GM23248 (cell line): ENCODE measurements around the gene ELOVL7. TPM values are rescaled to one million over a fixed set of nuclear protein-coding genes. Genes with fewer than 3 reads are reported as not detected.

Source experiments
- DNase-seq: peaks from one replicate; pipeline ENCODE4 v3.0.0-alpha.2; 2015
- H2AFZ ChIP-seq: fragments of 200-600 bp; sonication (generic); 2 replicates; pipeline ENCODE4 v1.6.1; 2016; ENCODE audit warnings: antibody characterized with exemption
- H3F3A ChIP-seq: fragments of 200-600 bp; sonication (generic); 2 replicates; pipeline ENCODE4 v1.6.1; 2016; ENCODE audit warnings: mild to moderate bottlenecking, antibody characterized with exemption, mixed run types; ENCODE audit not compliant: insufficient read depth
- H3K27ac ChIP-seq: fragments of 200-600 bp; sonication (generic); 2 replicates; pipeline ENCODE4 v1.5.1; 2016; ENCODE audit warnings: mild to moderate bottlenecking
- H3K27me3 ChIP-seq: fragments of 200-600 bp; sonication (generic); replicated peaks from 2 replicates; pipeline ENCODE4 v1.6.1; 2016; ENCODE audit warnings: mild to moderate bottlenecking; ENCODE audit not compliant: insufficient read depth
- H3K36me3 ChIP-seq: fragments of 200-600 bp; sonication (generic); 2 replicates; pipeline ENCODE4 v1.6.1; 2016; ENCODE audit warnings: low read depth, mild to moderate bottlenecking
- H3K4me1 ChIP-seq: fragments of 200-600 bp; sonication (generic); 2 replicates; pipeline ENCODE4 v1.6.1; 2016; ENCODE audit warnings: mild to moderate bottlenecking; ENCODE audit not compliant: insufficient read depth
- H3K4me2 ChIP-seq: fragments of 200-600 bp; sonication (generic); one replicate; pipeline ENCODE4 v1.6.1; 2016; ENCODE audit warnings: mild to moderate bottlenecking; ENCODE audit not compliant: unreplicated experiment
- H3K4me3 ChIP-seq: fragments of 200-600 bp; sonication (generic); 2 replicates; pipeline ENCODE4 v1.5.1; 2016; ENCODE audit warnings: mild to moderate bottlenecking
- H3K79me2 ChIP-seq: fragments of 200-600 bp; sonication (generic); 2 replicates; pipeline ENCODE4 v1.6.1; 2016; ENCODE audit warnings: mild to moderate bottlenecking; ENCODE audit not compliant: insufficient read depth
- H3K9ac ChIP-seq: fragments of 200-600 bp; sonication (generic); 2 replicates; pipeline ENCODE4 v1.6.1; 2016; ENCODE audit warnings: mild to moderate bottlenecking
- H3K9me2 ChIP-seq: fragments of 200-600 bp; sonication (generic); 2 replicates; pipeline ENCODE4 v1.6.1; 2016; ENCODE audit warnings: mixed run types, mild to moderate bottlenecking, moderate library complexity; ENCODE audit not compliant: insufficient read depth
- H3K9me3 ChIP-seq: fragments of 200-600 bp; sonication (generic); one replicate; pipeline ENCODE4 v1.6.1; 2017; ENCODE audit warnings: low read depth
- H4K20me1 ChIP-seq: fragments of 200-600 bp; sonication (generic); 2 replicates; pipeline ENCODE4 v1.6.0; 2016; ENCODE audit not compliant: insufficient read depth
- EZH2 ChIP-seq: fragments of 200-600 bp; sonication (generic); IDR thresholded peaks from 2 replicates; pipeline ENCODE4 v1.6.1; 2018; ENCODE audit warnings: antibody characterized with exemption, mild to moderate bottlenecking; ENCODE audit not compliant: insufficient read depth, poor library complexity, severe bottlenecking
- EZH2phosphoT487 ChIP-seq: fragments of 200-600 bp; sonication (generic); IDR thresholded peaks from 2 replicates; pipeline ENCODE4 v1.6.1; 2018; ENCODE audit warnings: antibody characterized with exemption, moderate library complexity, mild to moderate bottlenecking, low read depth; ENCODE audit not compliant: insufficient read depth
- WGBS, 2 experiments: methylation state at CpG; one replicate each; pipeline ENCODE4 v1.1.6; 2015 to 2017; ENCODE audit warnings: low lambda C conversion rate in 2 of 2, low coverage in 1 of 2; ENCODE audit errors: missing lambda C conversion rate in 2 of 2; 5-methylcytosine and 5-hydroxymethylcytosine counted together
- in situ Hi-C: fragments of 300-500 bp; cut with MboI; formaldehyde crosslinking; loops from 2 replicates; pipeline ENCODE4 v1.15.0; 2020
- polyA plus RNA-seq: library from polyadenylated mRNA; unstranded; fragments of >200 nt; fragmentation: Nextera tagmentation; extraction: Ambion mirVana; gene quantifications from 2 replicates; pipeline ENCODE4 v1.2.1, GENCODE V29; 2016
- total RNA-seq: library from RNA; depleted of rRNA; stranded (reverse); fragments of >200 nt; shearing (Covaris generic); gene quantifications from 2 replicates; pipeline ENCODE4 v1.2.3, GENCODE V29; 2014

ELOVL7 gene
- total and polyA plus RNA-seq, 2 experiments from 2014 or later = not detected

GRCh38 chr5:60789551-60789950 is 54.5 kb downstream of the ELOVL7 start:
- Histone ChIP-seq H3K36me3 (no peaks in the 10 kb centered on the region), H3K9me3 (no peaks in the 10 kb centered on the region), H3K9me2 (no peaks in the 10 kb centered on the region), H3K79me2 (no peaks in the 10 kb centered on the region), H3K4me1 (no peaks in the 10 kb centered on the region), H3K4me2 (no peak overlapping the region), H4K20me1 (no peaks in the 10 kb centered on the region), H3K27ac (no peak overlapping the region), H2AFZ (no peak overlapping the region), H3K27me3 (peaks cover 2% of the 10 kb centered on the region; the same call in 1 of the 2 replicates), H3F3A (no peaks in the 10 kb centered on the region), H3K9ac (no peak overlapping the region), H3K4me3 (no peak overlapping the region)
- WGBS, 2 experiments = 23% methylated on average over 3 of the region's 3 CpGs
- TF ChIP-seq EZH2 (no peak), EZH2phosphoT487 (no peak)
- no peak for DNase-seq
- in situ Hi-C loops = no loop called here

GRCh38 chr5:60788863-60789513 is 55.1 kb downstream of the ELOVL7 start:
- Histone ChIP-seq H3K9me2 (no peaks in the 10 kb centered on the region), H3K9ac (no peak overlapping the region), H3K4me2 (no peak overlapping the region), H3K36me3 (no peaks in the 10 kb centered on the region), H3K4me3 (no peak overlapping the region), H2AFZ (no peak overlapping the region), H3K4me1 (no peaks in the 10 kb centered on the region), H3F3A (no peaks in the 10 kb centered on the region), H3K27me3 (peaks cover 6% of the 10 kb centered on the region; the same call in 1 of the 2 replicates), H4K20me1 (no peaks in the 10 kb centered on the region), H3K79me2 (no peaks in the 10 kb centered on the region), H3K27ac (no peak overlapping the region), H3K9me3 (no peaks in the 10 kb centered on the region)
- no peak for TF ChIP-seq EZH2
- TF ChIP-seq EZH2phosphoT487 = no peak
- no peak for DNase-seq
- in situ Hi-C loops = no loop called here
- 53 to 61% methylated on average over 3 of the region's 3 CpGs for WGBS, 2 experiments

GRCh38 chr5:60779466-60779865 is 64.6 kb downstream of the ELOVL7 start:
- H3F3A ChIP-seq = no peaks in the 10 kb centered on the region
- H3K4me3 ChIP-seq = no peak overlapping the region
- in situ Hi-C loops = no loop called here
- no peak overlapping the region for H3K9ac ChIP-seq
- H2AFZ ChIP-seq = no peak overlapping the region
- TF ChIP-seq EZH2phosphoT487 (no peak), EZH2 (no peak)
- DNase-seq = peak; percentile 2
- H3K27me3 ChIP-seq = 0 out of 2 replicates have a peak, but pooled peaks cover 6% of the 10 kb centered on the region
- H3K36me3 ChIP-seq = no peaks in the 10 kb centered on the region
- H3K27ac ChIP-seq = no peak overlapping the region
- no peaks in the 10 kb centered on the region for H3K9me2 ChIP-seq
- H3K4me2 ChIP-seq = no peak overlapping the region
- no peaks in the 10 kb centered on the region for H4K20me1 ChIP-seq
- no peaks in the 10 kb centered on the region for H3K9me3 ChIP-seq
- peaks cover 3% of the 10 kb centered on the region; the same call in 1 of the 2 replicates for H3K4me1 ChIP-seq
- 45 to 53% methylated on average over 2 of the region's 2 CpGs for WGBS, 2 experiments
- H3K79me2 ChIP-seq = no peaks in the 10 kb centered on the region

- DNase-seq = no peak
- WGBS, 2 experiments = 0 to 5% methylated on average over 1 of the region's 1 CpG
- in situ Hi-C loops = no loop called here
- Histone ChIP-seq H3K9me3 (no peaks in the 10 kb centered on the region), H3K36me3 (no peaks in the 10 kb centered on the region), H3K9ac (no peak overlapping the region), H3K4me3 (no peak overlapping the region), H4K20me1 (no peaks in the 10 kb centered on the region), H3K4me2 (no peak overlapping the region), H3K9me2 (no peaks in the 10 kb centered on the region), H2AFZ (no peak overlapping the region), H3K27ac (no peak overlapping the region), H3F3A (no peaks in the 10 kb centered on the region), H3K79me2 (no peaks in the 10 kb centered on the region), H3K4me1 (peaks cover 3% of the 10 kb centered on the region; the same call in 1 of the 2 replicates), H3K27me3 (0 out of 2 replicates have a peak, but pooled peaks cover 3% of the 10 kb centered on the region)
- TF ChIP-seq EZH2 = no peak
- no peak for TF ChIP-seq EZH2phosphoT487
Measured at GRCh38 chr5:60776343-60776742, 67.7 kb downstream of the ELOVL7 start.
